ENCODE data around the gene ZSCAN5C.

GRCh38 chr19:56191711-56192110 lies 10.4 kb upstream of the ZSCAN5C start:
- TF ChIP-seq CTCF (IDR thresholded peaks at IDR 0.05; ENCODE audit: insufficient read depth, low read length, poor library complexity, severe bottlenecking) (no peak), EZH2phosphoT487 (conservative IDR thresholded peaks at IDR 0.05; ENCODE audit: low read length) (no peak)
